GM12878 (cell line): ENCODE measurements around the gene ENPP7. TPM values are rescaled to one million over a fixed set of nuclear protein-coding genes. Genes with fewer than 3 reads are reported as not detected.

Source experiments
- ATAC-seq: fragments of 200-7000 bp; cut with Tn5 transposase; 3 replicates; pipeline ENCODE4 v1.9.1; 2020; ENCODE audit warnings: mild to moderate bottlenecking, moderate library complexity
- BruUV-seq: library from RNA; stranded (reverse); fragments of 400-500 nt; replicated peaks from 2 replicates; lab custom pipeline; 2021; lab: Mats Ljungman, UMichigan
- CTCF ChIA-PET: fragments of 300-600 bp; sonication (Branson Sonifier 250); formaldehyde crosslinking; extraction: SDS; loops from one replicate; lab custom pipeline; 2021; ENCODE audit warnings: inconsistent platforms; lab: Yijun Ruan, JAX
- POLR2A ChIA-PET: fragments of 350-600 bp; formaldehyde crosslinking; extraction: SDS; loops from one replicate; lab custom pipeline; 2021; ENCODE audit warnings: inconsistent platforms; lab: Charles Lee
- RAD21 ChIA-PET: fragments of 300-600 bp; sonication (Branson Sonifier 250); formaldehyde crosslinking; loops from one replicate; lab custom pipeline; 2023; ENCODE audit warnings: antibody characterized with exemption; ENCODE audit not compliant: unreplicated experiment; lab: Charles Lee
- SMC1A ChIA-PET: fragments of 300-600 bp; sonication (Branson Sonifier 250); formaldehyde crosslinking; loops from one replicate; lab custom pipeline; 2023; ENCODE audit not compliant: unreplicated experiment, uncharacterized antibody; lab: Charles Lee
- DNase-seq: peaks from one replicate; pipeline ENCODE4 v3.0.0-alpha.2; 2011; ENCODE audit warnings: low read depth, low spot score
- FAIRE-seq: peaks from 3 replicates; lab custom pipeline; 2011; peaks lifted over from hg19 to GRCh38; lab: Jason Lieb, UNC
- H2AFZ ChIP-seq: 2 replicates; pipeline ENCODE4 v1.6.0; 2011; ENCODE audit warnings: low read depth, low read length, control low read depth; ENCODE audit not compliant: control insufficient read depth
- H3K27ac ChIP-seq: 2 replicates; pipeline ENCODE4 v1.5.1; 2011; ENCODE audit warnings: control low read depth; ENCODE audit not compliant: control insufficient read depth, insufficient read depth
- H3K27me3 ChIP-seq, 2 experiments: replicated peaks in 1 of 2; 2 replicates each; pipeline versions ENCODE4 v1.6.0 to v1.6.1; 2011; ENCODE audit warnings: low read length in 1 of 2; ENCODE audit not compliant: control insufficient read depth in 2 of 2, insufficient read depth in 2 of 2
- H3K36me3 ChIP-seq, 2 experiments: 2 replicates each; pipeline ENCODE4 v1.5.1; 2011; ENCODE audit warnings: low read length in 1 of 2; ENCODE audit not compliant: control insufficient read depth in 2 of 2, insufficient read depth in 2 of 2
- H3K4me1 ChIP-seq: 2 replicates; pipeline ENCODE4 v1.6.1; 2011; ENCODE audit warnings: mild to moderate bottlenecking, low read length, moderate library complexity, mixed read lengths; ENCODE audit not compliant: control insufficient read depth, insufficient read depth
- H3K4me2 ChIP-seq: 2 replicates; pipeline ENCODE4 v1.6.0; 2011; ENCODE audit warnings: control low read depth; ENCODE audit not compliant: control insufficient read depth, insufficient read depth
- H3K4me3 ChIP-seq: fragments of 200-600 bp; sonication (generic); 2 replicates; pipeline ENCODE4 v1.5.1; 2016
- H3K79me2 ChIP-seq: 2 replicates; pipeline ENCODE4 v1.6.0; 2011; ENCODE audit warnings: low read length; ENCODE audit not compliant: control insufficient read depth, insufficient read depth
- H3K9ac ChIP-seq: 2 replicates; pipeline ENCODE4 v1.8.0; 2011; ENCODE audit warnings: low read length, control low read depth, mixed read lengths; ENCODE audit not compliant: control insufficient read depth, insufficient read depth
- H3K9me3 ChIP-seq: replicated peaks from 3 replicates; pipeline ENCODE4 v1.5.1; 2011; ENCODE audit warnings: mild to moderate bottlenecking, low read length; ENCODE audit not compliant: control insufficient read depth, insufficient read depth
- H4K20me1 ChIP-seq: 2 replicates; pipeline ENCODE4 v1.6.0; 2011; ENCODE audit not compliant: control insufficient read depth, insufficient read depth
- BCL11A ChIP-seq: IDR thresholded peaks from 2 replicates; pipeline ENCODE4 v1.6.1; 2011; ENCODE audit warnings: low read depth, low read length
- CUX1 ChIP-seq: IDR thresholded peaks from 2 replicates; pipeline ENCODE4 v1.6.1; 2012; ENCODE audit warnings: improper control_type of control experiment, low read depth, low read length; ENCODE audit not compliant: insufficient replicate concordance
- EGR1 ChIP-seq, 2 experiments: IDR thresholded peaks; 1 replicate in 1 of 2; 2 replicates in 1 of 2; pipeline ENCODE4 v1.6.1; 2011 to 2012; ENCODE audit warnings: low read depth in 2 of 2, low read length in 2 of 2, borderline replicate concordance in 1 of 2, mild to moderate bottlenecking in 1 of 2, moderate library complexity in 1 of 2
- MEF2A ChIP-seq: IDR thresholded peaks from 2 replicates; pipeline ENCODE4 v1.6.1; 2011; ENCODE audit warnings: low read depth, mild to moderate bottlenecking, low read length, moderate library complexity; ENCODE audit not compliant: insufficient read depth
- PAX5 ChIP-seq: IDR thresholded peaks from 2 replicates; pipeline ENCODE4 v1.6.1; 2011; ENCODE audit warnings: low read depth, low read length, borderline replicate concordance
- SIN3A ChIP-seq: IDR thresholded peaks from 2 replicates; pipeline ENCODE4 v1.6.1; 2012; ENCODE audit warnings: low read depth, low read length, improper control_type of control experiment
- SMARCA5 ChIP-seq: fragments of 450-650 bp; IDR thresholded peaks from 2 replicates; pipeline ENCODE4 v1.6.1; 2017; ENCODE audit warnings: mild to moderate bottlenecking
- STAT1 ChIP-seq: fragments of 450-650 bp; conservative IDR thresholded peaks from 2 replicates; pipeline ENCODE4 v1.6.1; 2014; ENCODE audit warnings: antibody characterized with exemption, mild to moderate bottlenecking
- ZNF687 ChIP-seq: fragments of 450-650 bp; IDR thresholded peaks from 2 replicates; pipeline ENCODE4 v1.6.1; 2017; ENCODE audit warnings: mild to moderate bottlenecking, moderate library complexity
- WGBS: methylation state at CpG from one replicate; pipeline ENCODE4 v1.1.6; 2016; ENCODE audit warnings: low lambda C conversion rate; ENCODE audit not compliant: insufficient replicate concordance, insufficient coverage; ENCODE audit errors: missing lambda C conversion rate; 5-methylcytosine and 5-hydroxymethylcytosine counted together
- in situ Hi-C: fragments of 300-500 bp; cut with MboI; formaldehyde crosslinking; loops from 9 replicates; pipeline ENCODE4 v1.14.3; 2018; ENCODE audit warnings: mixed read lengths
- intact Hi-C: fragments of 100-400 bp; cut with micrococcal nuclease; formaldehyde crosslinking; loops from one replicate; pipeline ENCODE4 v1.14.2; 2022; ENCODE audit not compliant: unreplicated experiment
- polyA plus RNA-seq, 11 experiments: library from polyadenylated mRNA; depleted of rRNA in 4 of 11; unstranded in 6 of 11; stranded (reverse) in 5 of 11; fragments of >200 nt; fragmentation: Nextera tagmentation in 4 of 11; fragmentation: Illumina TruSeq in 1 of 11; extraction: Ambion mirVana in 4 of 11; extraction: Trizol in 1 of 11; gene quantifications; 1 replicate in 1 of 11; 2 replicates in 10 of 11; pipeline versions ENCODE4 v1.2.1 to v1.2.3, GENCODE V29; 2011 to 2016; ENCODE audit warnings: inconsistent platforms in 2 of 11, missing spikeins in 2 of 11, low read depth in 1 of 11
- total RNA-seq, 4 experiments: library from RNA; depleted of rRNA in 3 of 4; stranded (reverse); fragments of >200 nt in 3 of 4; fragmentation: Illumina TruSeq in 1 of 4; extraction: Trizol in 1 of 4; gene quantifications; 2 replicates each; pipeline versions ENCODE4 v1.2.1 to v1.2.3, GENCODE V29; 2013 to 2021
- TF ChIP-seq, protein P1 (sequence below): fragments of 450-650 bp; IDR thresholded peaks from 2 replicates; pipeline ENCODE4 v1.6.1; 2016; ENCODE audit warnings: mild to moderate bottlenecking, moderate library complexity, borderline replicate concordance

ENPP7 gene
- total and polyA plus RNA-seq, 10 of the 15 experiments (the other 5 are each of a cell fraction or from before 2014, with no cell fraction given) = 0.04 to 0.41 (median 0.18) TPM; not detected in 1

DNA sequence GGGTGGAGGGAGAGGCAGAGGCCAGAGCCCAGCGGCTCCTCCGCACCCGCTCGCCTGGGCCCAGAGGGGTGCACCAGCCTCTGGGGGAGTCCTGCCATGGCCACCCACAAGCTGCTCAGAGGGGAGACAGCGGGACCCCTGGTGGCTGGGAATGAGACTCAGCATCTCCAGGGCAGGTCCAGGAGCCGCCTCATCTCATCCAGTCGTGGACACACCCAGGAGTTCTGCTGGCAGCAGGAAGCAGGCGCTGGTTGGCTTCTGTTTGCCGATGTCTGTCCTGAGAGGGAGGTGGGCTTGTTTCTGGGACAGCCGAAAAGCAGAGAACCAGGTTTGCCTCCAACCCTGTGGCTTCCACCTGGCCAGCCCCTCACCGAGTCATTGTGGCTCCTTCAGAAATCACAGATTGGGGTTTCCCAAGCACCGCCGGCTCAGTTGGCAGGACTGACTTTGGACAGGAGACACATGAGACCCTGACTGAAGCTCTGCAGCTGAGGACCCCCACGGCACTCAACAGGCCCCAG is 49.6 kb upstream of the ENPP7 start:
- H3K36me3 ChIP-seq = no peaks in the 10 kb centered on the region
- ATAC-seq (no peak), FAIRE-seq (no peak), DNase-seq (no peak)
- BruUV-seq = no TSS peak
- ChIA-PET RAD21 (no interaction called here), POLR2A (no interaction called here), CTCF (no interaction called here), SMC1A (no interaction called here)
- no peak overlapping the region for H3K4me2 ChIP-seq
- H3K9ac ChIP-seq = no peak overlapping the region
- H2AFZ ChIP-seq = no peak overlapping the region
- TF ChIP-seq EGR1 (IDR thresholded peaks at IDR 0.05; ENCODE audit: borderline replicate concordance in 1 of 2, low read depth in 2 of 2, low read length in 2 of 2) (no peak), ZNF687 (no peak), CUX1 (no peak), SMARCA5 (no peak), MEF2A (no peak), SIN3A (no peak), BCL11A (no peak), PAX5 (no peak), STAT1 (no peak)
- TF ChIP-seq, protein P1, sequence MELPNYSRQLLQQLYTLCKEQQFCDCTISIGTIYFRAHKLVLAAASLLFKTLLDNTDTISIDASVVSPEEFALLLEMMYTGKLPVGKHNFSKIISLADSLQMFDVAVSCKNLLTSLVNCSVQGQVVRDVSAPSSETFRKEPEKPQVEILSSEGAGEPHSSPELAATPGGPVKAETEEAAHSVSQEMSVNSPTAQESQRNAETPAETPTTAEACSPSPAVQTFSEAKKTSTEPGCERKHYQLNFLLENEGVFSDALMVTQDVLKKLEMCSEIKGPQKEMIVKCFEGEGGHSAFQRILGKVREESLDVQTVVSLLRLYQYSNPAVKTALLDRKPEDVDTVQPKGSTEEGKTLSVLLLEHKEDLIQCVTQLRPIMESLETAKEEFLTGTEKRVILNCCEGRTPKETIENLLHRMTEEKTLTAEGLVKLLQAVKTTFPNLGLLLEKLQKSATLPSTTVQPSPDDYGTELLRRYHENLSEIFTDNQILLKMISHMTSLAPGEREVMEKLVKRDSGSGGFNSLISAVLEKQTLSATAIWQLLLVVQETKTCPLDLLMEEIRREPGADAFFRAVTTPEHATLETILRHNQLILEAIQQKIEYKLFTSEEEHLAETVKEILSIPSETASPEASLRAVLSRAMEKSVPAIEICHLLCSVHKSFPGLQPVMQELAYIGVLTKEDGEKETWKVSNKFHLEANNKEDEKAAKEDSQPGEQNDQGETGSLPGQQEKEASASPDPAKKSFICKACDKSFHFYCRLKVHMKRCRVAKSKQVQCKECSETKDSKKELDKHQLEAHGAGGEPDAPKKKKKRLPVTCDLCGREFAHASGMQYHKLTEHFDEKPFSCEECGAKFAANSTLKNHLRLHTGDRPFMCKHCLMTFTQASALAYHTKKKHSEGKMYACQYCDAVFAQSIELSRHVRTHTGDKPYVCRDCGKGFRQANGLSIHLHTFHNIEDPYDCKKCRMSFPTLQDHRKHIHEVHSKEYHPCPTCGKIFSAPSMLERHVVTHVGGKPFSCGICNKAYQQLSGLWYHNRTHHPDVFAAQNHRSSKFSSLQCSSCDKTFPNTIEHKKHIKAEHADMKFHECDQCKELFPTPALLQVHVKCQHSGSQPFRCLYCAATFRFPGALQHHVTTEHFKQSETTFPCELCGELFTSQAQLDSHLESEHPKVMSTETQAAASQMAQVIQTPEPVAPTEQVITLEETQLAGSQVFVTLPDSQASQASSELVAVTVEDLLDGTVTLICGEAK = no peak
- no peaks in the 10 kb centered on the region for H3K79me2 ChIP-seq
- WGBS = 21% methylated on average over 14 of the region's 14 CpGs
- H3K27ac ChIP-seq = no peak overlapping the region
- intact Hi-C loops (no loop called here), in situ Hi-C loops (no loop called here)
- no peaks in the 10 kb centered on the region; the same call in 2 of the 3 replicates for H3K9me3 ChIP-seq
- no peak overlapping the region for H3K4me3 ChIP-seq
- peaks cover 0 to 6% of the 10 kb centered on the region in 2 experiments; a peak in 1 of 4 replicates for H3K27me3 ChIP-seq
- no peaks in the 10 kb centered on the region for H3K4me1 ChIP-seq
- H4K20me1 ChIP-seq = no peaks in the 10 kb centered on the region
